Fibroblast of skin of abdomen (primary cell): ENCODE results near the gene HEPHL1.
A peak's percentile ranks its signal among the peaks of the same experiment; 100 is the strongest.

Experiments
- DNase-seq: peaks from one replicate; pipeline ENCODE4 v3.0.0-alpha.2; 2013

Gene HEPHL1

GRCh38 chr11:94025690-94026394, 4.7 kb downstream of the HEPHL1 start:
- no peak for DNase-seq

GRCh38 chr11:94027210-94027609, 6.1 kb downstream of the HEPHL1 start:
- no peak for DNase-seq

GRCh38 chr11:94028436-94028835, 7.3 kb downstream of the HEPHL1 start:
- peak; percentile 12 for DNase-seq

- no peak for DNase-seq
These were observed 8.9 kb downstream of the HEPHL1 start for GRCh38 chr11:94030059-94030458.

GRCh38 chr11:94031625-94032024, 10.5 kb downstream of the HEPHL1 start:
- DNase-seq = no peak

- no peak for DNase-seq
These were observed 10.9 kb downstream of the HEPHL1 start for GRCh38 chr11:94032066-94032465.

- DNase-seq = no peak
These were observed 11.6 kb downstream of the HEPHL1 start for GRCh38 chr11:94032725-94033124.

- no peak for DNase-seq
These were observed 13.1 kb downstream of the HEPHL1 start for GRCh38 chr11:94034207-94034606.

GRCh38 chr11:94036096-94036495, 14.9 kb downstream of the HEPHL1 start:
- DNase-seq = no peak

GRCh38 chr11:94043241-94043640, 22.1 kb downstream of the HEPHL1 start:
- DNase-seq = no peak

- no peak for DNase-seq
These were observed 25.6 kb downstream of the HEPHL1 start for GRCh38 chr11:94046796-94047195.

GRCh38 chr11:94048032-94048709, 27.0 kb downstream of the HEPHL1 start:
- DNase-seq = no peak

- no peak for DNase-seq
These were observed 28.2 kb downstream of the HEPHL1 start for GRCh38 chr11:94049351-94049750.

- no peak for DNase-seq
These were observed 37.5 kb downstream of the HEPHL1 start for GRCh38 chr11:94058630-94059029.

GRCh38 chr11:94059065-94059464, 37.9 kb downstream of the HEPHL1 start:
- DNase-seq = no peak

GRCh38 chr11:94060401-94060800, 39.2 kb downstream of the HEPHL1 start:
- no peak for DNase-seq

GRCh38 chr11:94062360-94062759, 41.2 kb downstream of the HEPHL1 start:
- DNase-seq = no peak

- DNase-seq = no peak
These were observed 45.8 kb downstream of the HEPHL1 start for GRCh38 chr11:94066901-94067429.

GRCh38 chr11:94068764-94069163, 47.6 kb downstream of the HEPHL1 start:
- no peak for DNase-seq

- DNase-seq = no peak
These were observed 56.6 kb downstream of the HEPHL1 start for GRCh38 chr11:94077552-94078293.

- DNase-seq = no peak
These were observed 63.0 kb downstream of the HEPHL1 start for GRCh38 chr11:94084164-94084563.

- DNase-seq = no peak
These were observed 67.8 kb downstream of the HEPHL1 start for GRCh38 chr11:94088906-94089305.

- no peak for DNase-seq
These were observed 68.2 kb downstream of the HEPHL1 start for GRCh38 chr11:94089341-94089740.
